ENCODE results near the gene CLCN3. TPM values are rescaled to one million over a fixed set of nuclear protein-coding genes. Genes with fewer than 3 reads are reported as not detected.

CLCN3 gene
- total and polyA plus RNA-seq, 2 of the 4 experiments (the other 2 are of a cell fraction) = 13.0 to 22.8 TPM

DNA sequence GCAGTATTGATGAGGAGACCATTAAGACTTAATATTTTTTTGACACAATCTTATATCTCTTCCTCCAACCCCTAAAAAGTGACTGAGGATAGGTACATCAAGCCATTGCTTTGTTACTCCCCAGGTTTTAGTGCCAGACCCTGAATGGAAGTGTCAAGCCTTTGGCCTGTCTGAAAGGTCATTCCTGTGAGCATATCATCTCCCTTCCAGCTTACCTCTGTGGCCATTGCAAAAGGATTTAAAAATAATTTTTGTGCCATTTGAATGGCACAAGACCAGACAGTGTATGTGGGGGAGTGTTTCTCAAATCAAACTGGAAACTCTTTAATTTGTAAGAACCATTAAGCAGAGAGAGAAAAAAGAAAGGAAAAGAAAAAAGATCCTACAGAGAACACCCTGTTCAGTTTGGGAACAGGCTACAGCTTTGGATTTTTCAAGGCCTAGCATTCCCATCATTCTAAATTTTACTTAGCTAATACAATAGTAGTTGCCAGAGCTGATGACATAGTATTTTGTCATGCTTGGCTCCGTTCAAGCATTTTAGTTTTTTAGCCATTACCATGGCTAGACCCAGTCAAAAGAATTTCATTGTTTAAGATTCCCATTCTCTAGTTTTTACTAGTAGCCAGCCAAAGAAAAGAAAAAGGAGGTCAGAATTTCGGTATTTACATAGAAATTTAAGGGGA is 87.7 kb downstream of the CLCN3 start:
- in situ Hi-C loops (cut with MboI; ENCODE audit: low sequenced_read_pairs) (no loop called here), dilution Hi-C loops (cut with HindIII; ENCODE audit: low sequenced_read_pairs, unreplicated experiment) (no loop called here), intact Hi-C loops (cut with micrococcal nuclease) (no loop called here)
- H3K9me3 ChIP-seq (ENCODE audit: control insufficient read depth, insufficient read depth, low read length) = no peaks in the 10 kb centered on the region
- no peak overlapping the region for H4K5ac ChIP-seq (ENCODE audit: low read depth, low read length)
- POLR2A ChIA-PET (ENCODE audit: unreplicated experiment) = no interaction called here
- H2AK5ac ChIP-seq (ENCODE audit: low read depth, low read length) = no peak overlapping the region
- H3K4ac ChIP-seq (ENCODE audit: low read depth, low read length) = no peak overlapping the region
- H2BK120ac ChIP-seq (ENCODE audit: low read depth, low read length) = no peak overlapping the region
- no peak overlapping the region for H3K56ac ChIP-seq (ENCODE audit: extremely low read depth, insufficient read depth, low read length)
- H3K4me2 ChIP-seq (ENCODE audit: low read depth, low read length) = no peak overlapping the region
- CTCF ChIA-PET = interaction anchor here (0.6 to 1.3 kb wide), 3 partner anchors 9 to 339 kb away, joined by 3 to 4 read pairs (median 4); no protein-coding TSS in a partner anchor
- no peak overlapping the region for H3K27ac ChIP-seq (ENCODE audit: insufficient read depth, low read length)
- H2BK20ac ChIP-seq (ENCODE audit: low read depth, low read length) = no peak overlapping the region
- H2BK15ac ChIP-seq (ENCODE audit: low read depth, low read length) = no peak overlapping the region
- H4K20me1 ChIP-seq (ENCODE audit: insufficient read depth, low read length) = no peaks in the 10 kb centered on the region; the same call in 1 of the 2 replicates
- no peak for TF ChIP-seq CEBPB (IDR thresholded peaks at IDR 0.05; ENCODE audit: low read depth, low read length)
- no peak for TF ChIP-seq CTCF (conservative IDR thresholded peaks at IDR 0.05; ENCODE audit: low read depth, low read length)
- no peak for TF ChIP-seq MAFK (IDR thresholded peaks at IDR 0.05; ENCODE audit: low read depth, low read length)
- TF ChIP-seq POLR2A (IDR thresholded peaks at IDR 0.05; ENCODE audit: low read depth, low read length) = no peak
- no peak for TF ChIP-seq RFX5 (IDR thresholded peaks at IDR 0.05; ENCODE audit: low read depth, low read length)
- no peak for TF ChIP-seq CHD1 (IDR thresholded peaks at IDR 0.05; ENCODE audit: low read depth, low read length)
- no peak for TF ChIP-seq NFE2L2 (IDR thresholded peaks at IDR 0.05; ENCODE audit: low read depth, low read length)
- TF ChIP-seq SMC3 (IDR thresholded peaks at IDR 0.05; ENCODE audit: low read depth, low read length) = no peak
- no peak for TF ChIP-seq BHLHE40 (IDR thresholded peaks at IDR 0.05; ENCODE audit: low read depth, low read length)
- TF ChIP-seq MXI1 (IDR thresholded peaks at IDR 0.05; ENCODE audit: borderline replicate concordance, low read depth, low read length) = no peak
- TF ChIP-seq FOS (IDR thresholded peaks at IDR 0.05; ENCODE audit: low read depth, low read length) = no peak
- TF ChIP-seq MAZ (IDR thresholded peaks at IDR 0.05; ENCODE audit: borderline replicate concordance, low read depth, low read length) = no peak
- TF ChIP-seq ELK1 (IDR thresholded peaks at IDR 0.05; ENCODE audit: borderline replicate concordance, low read depth, low read length) = no peak
- TF ChIP-seq RCOR1 (IDR thresholded peaks at IDR 0.05; ENCODE audit: insufficient replicate concordance, low read length) = no peak
- TF ChIP-seq USF2 (IDR thresholded peaks at IDR 0.05; ENCODE audit: low read depth, low read length) = no peak
- no peak for TF ChIP-seq RAD21 (IDR thresholded peaks at IDR 0.05; ENCODE audit: low read length)
- peaks cover 7% of the 10 kb centered on the region for H3K36me3 ChIP-seq (ENCODE audit: control insufficient read depth, insufficient read depth, low read length)
- H2BK5ac ChIP-seq (ENCODE audit: low read depth, low read length, poor library complexity, severe bottlenecking) = no peak overlapping the region
- no peaks in the 10 kb centered on the region for H3K4me1 ChIP-seq (ENCODE audit: control insufficient read depth, insufficient read depth, low read length)
- ATAC-seq (ENCODE audit: low read depth) = no peak; the same call in 1 of the 2 replicates
- WGBS, 2 experiments (ENCODE audit: extremely low coverage in 2 of 2, insufficient read length in 1 of 2) = no CpG with 5 or more reads among the region's 2 CpGs
- peak; percentile 31 for DNase-seq
- BruUV-seq (replicated peaks) = no TSS peak
- no peak overlapping the region for H4K8ac ChIP-seq (ENCODE audit: low read depth in 2 of 2, low read length in 2 of 2)
- H3K18ac ChIP-seq (ENCODE audit: low read depth, low read length) = no peak overlapping the region
- no peak overlapping the region for H2AK9ac ChIP-seq (replicated peaks; ENCODE audit: low read depth, low read length, poor library complexity)
- H2AFZ ChIP-seq (replicated peaks; ENCODE audit: low read length, poor library complexity) = no peak overlapping the region
- H4K91ac ChIP-seq (ENCODE audit: insufficient read depth, low read depth, low read length) = no peak overlapping the region
- H3K9ac ChIP-seq (ENCODE audit: low read depth, low read length) = no peak overlapping the region
- H3K23ac ChIP-seq (ENCODE audit: low read depth, low read length) = no peak overlapping the region
- peaks cover 3% of the 10 kb centered on the region; the same call in 1 of the 2 replicates for H3K9me1 ChIP-seq (ENCODE audit: insufficient read depth, low read length)
- no peaks in the 10 kb centered on the region for H3K27me3 ChIP-seq (ENCODE audit: control insufficient read depth, insufficient read depth, low read length)
- no peak overlapping the region for H3K14ac ChIP-seq (replicated peaks; ENCODE audit: low read depth, low read length)
- no peaks in the 10 kb centered on the region; a peak in 1 of 4 replicates for H3K79me1 ChIP-seq (ENCODE audit: low read depth in 1 of 2, low read length in 2 of 2)
- no peak overlapping the region for H3K4me3 ChIP-seq (ENCODE audit: insufficient read depth, low read depth, low read length)
